Adrenal gland (tissue), 12 donors: ENCODE results near the gene CTTNBP2NL. TPM values are rescaled to one million over a fixed set of nuclear protein-coding genes. Genes with fewer than 3 reads are reported as not detected.

ENCODE experiments used
- DNase-seq, 7 donors: peaks; one replicate each; pipeline ENCODE4 v3.0.0-alpha.2; 2019 to 2020
- H3K27ac ChIP-seq, 5 donors: fragments of 200-600 bp; sonication (generic) in 4 of 5; 1 replicate in 3 of 5; 2 replicates in 2 of 5; pipeline versions ENCODE4 v1.5.1 to v1.8.0; 2016 to 2020; ENCODE audit warnings: mild to moderate bottlenecking in 1 of 5
- H3K27me3 ChIP-seq: fragments of 200-600 bp; 2 replicates; pipeline ENCODE4 v1.8.0; 2021
- H3K36me3 ChIP-seq, 2 donors: fragments of 200-600 bp; replicated peaks in 1 of 2; 1 replicate in 1 of 2; 2 replicates in 1 of 2; pipeline versions ENCODE4 v1.5.1 to v1.8.0; 2018 to 2022
- H3K4me1 ChIP-seq, 2 donors: fragments of 200-600 bp; replicated peaks in 1 of 2; 1 replicate in 1 of 2; 2 replicates in 1 of 2; pipeline versions ENCODE4 v1.5.1 to v1.8.0; 2018 to 2021
- H3K4me3 ChIP-seq, 4 donors: fragments of 200-600 bp; sonication (generic) in 3 of 4; one replicate each; pipeline ENCODE4 v1.5.1; 2016 to 2018
- H3K9me3 ChIP-seq, 3 donors: fragments of 200-600 bp; sonication (generic) in 1 of 3; replicated peaks in 1 of 3; 1 replicate in 2 of 3; 2 replicates in 1 of 3; pipeline versions ENCODE4 v1.5.1 to v1.8.0; 2016 to 2021
- CTCF ChIP-seq, 6 experiments: fragments of 450-650 bp in 4 of 6; fragments of 200-600 bp in 2 of 6; sonication (generic) in 1 of 6; IDR thresholded peaks; 1 replicate in 5 of 6; 2 replicates in 1 of 6; pipeline versions ENCODE4 v1.5.1 to v1.8.0; 2016 to 2021; ENCODE audit warnings: antibody characterized with exemption in 6 of 6, mild to moderate bottlenecking in 2 of 6, moderate library complexity in 1 of 6
- POLR2A ChIP-seq, 2 donors: fragments of 450-650 bp; IDR thresholded peaks; one replicate each; pipeline ENCODE4 v1.6.1; 2017; ENCODE audit warnings: antibody characterized with exemption in 2 of 2, mild to moderate bottlenecking in 2 of 2, moderate library complexity in 1 of 2
- WGBS, 4 donors: extraction: QIAGEN DNeasy Blood & Tissue Kit in 2 of 4; methylation state at CpG; one replicate each; pipeline versions ENCODE4 v1.1.5 to v1.1.7; 2013 to 2017; 5-methylcytosine and 5-hydroxymethylcytosine counted together
- intact Hi-C, 2 donors: fragments of 100-400 bp; cut with DNase I; formaldehyde crosslinking; loops; one replicate each; pipeline versions ENCODE4 v1.14.1 to v1.15.0; 2022 to 2023
- polyA plus RNA-seq, 3 donors: library from polyadenylated mRNA; stranded (reverse); fragments of 200-250 nt in 2 of 3; fragments of 350-450 nt in 1 of 3; fragmentation: Illumina TruSeq in 1 of 3; extraction: RNeasy Lipid Tissue Mini Kit (QIAGEN cat#74804) in 1 of 3; gene quantifications; one replicate each; pipeline ENCODE4 v1.2.3, GENCODE V29; 2013 to 2014
- total RNA-seq, 9 donors: library from RNA; depleted of rRNA in 4 of 9; stranded (reverse); fragments of >200 nt in 4 of 9; fragments of 120-200 nt in 1 of 9; fragmentation: NEBNext Ultra II Directional in 1 of 9; extraction: Animal tissue kit (Norgen Biotek cat#: 25700) in 1 of 9; gene quantifications; one replicate each; pipeline versions ENCODE4 v1.1.0 to v1.2.4, GENCODE V29; 2013 to 2023
- donor health status: healthy with polysubstance abuse.
- donor health status: Bipolar disorder and iron deficiency.
- donor health status: DM: yes; HTN: yes; CAD: no.
- donor health status: DM: no; HTN: no; CAD: no.
- donor health status: DM: no; HTN: no; CAD: no.
- donor health status: DM: yes; HTN: yes; CAD: no.

CTTNBP2NL gene
- total and polyA plus RNA-seq, 12 donors: 2.5 to 22.0 (median 9.9) TPM

- Histone ChIP-seq H3K9me3 (no peaks in the 10 kb centered on the region), H3K27me3 (no peaks in the 10 kb centered on the region), H3K27ac (no peak overlapping the region), H3K4me3 (no peak overlapping the region), H3K36me3 (no peaks in the 10 kb centered on the region), H3K4me1 (peaks cover 0 to 12% of the 10 kb centered on the region in 2 donors)
- intact Hi-C loops: no loop called here
- no peak for TF ChIP-seq CTCF (IDR thresholded peaks at IDR 0.05)
- TF ChIP-seq POLR2A (IDR thresholded peaks at IDR 0.05): no peak
- DNase-seq: no peak
- WGBS, 4 donors: 85 to 90% (median 87%) methylated on average over 5 of the region's 5 CpGs
These were observed 44.6 kb downstream of the CTTNBP2NL start for GRCh38 chr1:112440574-112440973.

GRCh38 chr1:112444269-112444668, 48.3 kb downstream of the CTTNBP2NL start:
- intact Hi-C loops: no loop called here
- H3K36me3 ChIP-seq: no peaks in the 10 kb centered on the region
- no peak overlapping the region for H3K4me3 ChIP-seq
- no peaks in the 10 kb centered on the region for H3K9me3 ChIP-seq
- WGBS, 4 donors: 41 to 51% (median 43%) methylated on average over 1 of the region's 1 CpG
- H3K27ac ChIP-seq: no peak overlapping the region
- TF ChIP-seq POLR2A (IDR thresholded peaks at IDR 0.05) (no peak), CTCF (IDR thresholded peaks at IDR 0.05) (no peak)
- no peaks in the 10 kb centered on the region for H3K27me3 ChIP-seq
- DNase-seq: no peak
- H3K4me1 ChIP-seq: peaks cover 8 to 12% of the 10 kb centered on the region in 2 donors

GRCh38 chr1:112445596-112445995, 49.6 kb downstream of the CTTNBP2NL start:
- 72 to 75% (median 72%) methylated on average over 1 of the region's 1 CpG for WGBS, 4 donors

GRCh38 chr1:112446411-112446810, 50.4 kb downstream of the CTTNBP2NL start:
- intact Hi-C loops: no loop called here
- 85 to 100% (median 93%) methylated on average over 1 of the region's 1 CpG for WGBS, 4 donors
- DNase-seq: no peak
- H3K4me3 ChIP-seq: no peak overlapping the region
- TF ChIP-seq POLR2A (IDR thresholded peaks at IDR 0.05) (no peak), CTCF (IDR thresholded peaks at IDR 0.05) (no peak)
- H3K27me3 ChIP-seq: no peaks in the 10 kb centered on the region
- H3K27ac ChIP-seq: no peak overlapping the region
- H3K4me1 ChIP-seq: peaks cover 8 to 17% of the 10 kb centered on the region in 2 donors
- H3K36me3 ChIP-seq: no peaks in the 10 kb centered on the region
- H3K9me3 ChIP-seq: no peaks in the 10 kb centered on the region

More at GRCh38 chr1:112445596-112445995, 49.6 kb downstream of the CTTNBP2NL start:
- TF ChIP-seq POLR2A (IDR thresholded peaks at IDR 0.05) (no peak), CTCF (IDR thresholded peaks at IDR 0.05) (no peak)
- no peaks in the 10 kb centered on the region for H3K9me3 ChIP-seq
- no peak overlapping the region for H3K4me3 ChIP-seq
- H3K4me1 ChIP-seq: peaks cover 8 to 12% of the 10 kb centered on the region in 2 donors
- H3K27ac ChIP-seq: no peak overlapping the region
- DNase-seq: no peak
- no peaks in the 10 kb centered on the region for H3K36me3 ChIP-seq
- no peaks in the 10 kb centered on the region for H3K27me3 ChIP-seq
- intact Hi-C loops: no loop called here
